HepG2 (cell line): ENCODE measurements around the gene PADI6. TPM values are rescaled to one million over a fixed set of nuclear protein-coding genes. Genes with fewer than 3 reads are reported as not detected.

Experiments
- BRCA1 ChIP-seq: sonication (generic); formaldehyde crosslinking; IDR thresholded peaks from 2 replicates; pipeline ENCODE4 v1.4.0; 2020; ENCODE audit warnings: missing genetic modification reagents
- KDM2A ChIP-seq: sonication (generic); formaldehyde crosslinking; IDR thresholded peaks from 2 replicates; pipeline ENCODE4 v1.4.0; 2020; ENCODE audit warnings: low read depth, missing genetic modification reagents, borderline replicate concordance
- KMT2B ChIP-seq: IDR thresholded peaks from 2 replicates; pipeline ENCODE4 v1.6.1; 2016; ENCODE audit warnings: missing genetic modification reagents, missing compliant biosample characterization
- POGZ ChIP-seq: sonication (generic); formaldehyde crosslinking; IDR thresholded peaks from 2 replicates; pipeline ENCODE4 v1.4.0; 2020; ENCODE audit warnings: mild to moderate bottlenecking, missing genetic modification reagents
- POLR2AphosphoS5 ChIP-seq: IDR thresholded peaks from 2 replicates; pipeline ENCODE4 v1.6.1; 2012; ENCODE audit warnings: low read depth, low read length
- RBM22 ChIP-seq: fragments of 200-400 bp; formaldehyde crosslinking; optimal IDR thresholded peaks from 2 replicates; pipeline ENCODE3; 2017; ENCODE audit warnings: mild to moderate bottlenecking, low read length, moderate library complexity
- RFXAP ChIP-seq: sonication (generic); formaldehyde crosslinking; IDR thresholded peaks from 2 replicates; pipeline ENCODE4 v1.4.0; 2020; ENCODE audit warnings: missing genetic modification reagents, borderline replicate concordance
- RXRB ChIP-seq: IDR thresholded peaks from 2 replicates; pipeline ENCODE4 v1.6.1; 2016; ENCODE audit warnings: borderline replicate concordance, missing genetic modification reagents, missing compliant biosample characterization
- ZIK1 ChIP-seq: sonication (generic); formaldehyde crosslinking; IDR thresholded peaks from 2 replicates; pipeline ENCODE4 v1.5.0; 2020; ENCODE audit warnings: mild to moderate bottlenecking, low read depth, missing genetic modification reagents, borderline replicate concordance
- polyA plus RNA-seq, 8 experiments: library from polyadenylated mRNA; depleted of rRNA in 3 of 8; stranded (reverse) in 7 of 8; unstranded in 1 of 8; fragments of >200 nt; fragmentation: Illumina TruSeq in 4 of 8; extraction: Trizol in 4 of 8; gene quantifications; 2 replicates each; pipeline versions ENCODE4 v1.2.1 to v1.2.3, GENCODE V29; 2011 to 2016; ENCODE audit warnings: low read depth in 4 of 8, missing spikeins in 1 of 8, mixed read lengths in 1 of 8; ENCODE audit not compliant: insufficient read depth in 1 of 8
- total RNA-seq, 5 experiments: library from RNA; depleted of rRNA; stranded (reverse); fragments of >200 nt; fragmentation: Illumina TruSeq; extraction: Trizol; gene quantifications; 2 replicates each; pipeline ENCODE4 v1.2.3, GENCODE V29; 2016; ENCODE audit warnings: low read depth in 1 of 5
- TF ChIP-seq, protein P1 (sequence below): sonication (generic); formaldehyde crosslinking; IDR thresholded peaks from 2 replicates; pipeline ENCODE4 v1.5.1; 2020; ENCODE audit warnings: missing genetic modification reagents, mild to moderate bottlenecking, borderline replicate concordance
- TF ChIP-seq, protein P2 (sequence below): sonication (generic); formaldehyde crosslinking; IDR thresholded peaks from 2 replicates; pipeline ENCODE4 v1.8.0; 2022; ENCODE audit warnings: missing genetic modification reagents, mild to moderate bottlenecking, inconsistent platforms, borderline replicate concordance
- TF ChIP-seq, protein P3 (sequence below): IDR thresholded peaks from 2 replicates; pipeline ENCODE4 v1.6.1; 2012; ENCODE audit warnings: low read depth, low read length, improper control_type of control experiment
- TF ChIP-seq, protein P4 (sequence below): sonication (generic); formaldehyde crosslinking; IDR thresholded peaks from 2 replicates; pipeline ENCODE4 v1.4.0; 2020; ENCODE audit warnings: missing genetic modification reagents
- TF ChIP-seq, protein P5 (sequence below): sonication (generic); formaldehyde crosslinking; IDR thresholded peaks from 2 replicates; pipeline ENCODE4 v1.5.1; 2020; ENCODE audit warnings: mild to moderate bottlenecking, missing genetic modification reagents, moderate library complexity
- TF ChIP-seq, protein P6 (sequence below): sonication (generic); formaldehyde crosslinking; IDR thresholded peaks from 2 replicates; pipeline ENCODE4 v1.9.0; 2021; ENCODE audit warnings: missing genetic modification reagents, borderline replicate concordance

PADI6 gene
- total and polyA plus RNA-seq, 2 of the 13 experiments (the other 11 are each of a cell fraction or from before 2014, with no cell fraction given), result not detected

DNA sequence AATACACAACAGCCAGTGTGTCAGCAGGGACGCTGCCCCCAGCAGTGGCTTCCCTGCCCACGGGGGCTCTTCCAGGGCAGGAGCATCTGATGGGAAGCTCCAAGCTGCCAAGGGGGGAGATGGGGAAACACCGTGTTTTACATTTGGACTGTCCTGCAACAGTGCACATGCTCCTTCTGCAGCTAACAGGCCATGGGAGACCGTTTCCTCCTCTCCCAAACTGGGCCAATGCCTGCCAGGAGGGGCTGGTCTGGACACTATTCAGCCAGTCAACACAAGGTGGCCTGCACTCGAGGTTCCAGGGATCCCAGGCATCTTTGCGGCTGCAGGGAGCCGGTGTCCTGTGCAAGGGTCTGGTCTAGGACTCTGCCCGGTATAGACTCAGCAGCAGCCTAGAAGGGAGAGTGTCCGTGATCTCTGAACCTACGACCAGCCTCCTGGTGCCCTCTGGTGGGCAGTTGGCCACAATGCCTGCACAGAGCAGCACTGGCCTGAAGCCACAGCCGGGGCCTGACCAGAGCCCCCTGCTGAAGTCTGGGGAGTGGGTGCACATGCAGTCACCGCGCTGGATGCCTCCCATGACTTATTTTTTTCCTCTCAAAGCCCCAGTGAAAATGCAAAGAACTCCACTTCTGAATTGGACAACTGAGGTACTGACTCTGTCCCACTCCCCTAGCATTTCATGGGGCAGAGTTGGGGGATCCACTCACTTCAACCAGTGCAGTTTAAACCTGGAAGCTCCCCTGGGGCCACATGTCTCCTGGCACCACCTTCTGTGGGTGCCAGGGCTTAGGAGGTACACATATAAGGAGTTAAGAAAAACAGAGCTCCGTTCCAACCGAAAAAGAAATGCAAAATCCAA lies 34.1 kb downstream of the PADI6 start (continued):
- peak; percentile 14; the same call in 1 of the 2 replicates for TF ChIP-seq POLR2AphosphoS5
- TF ChIP-seq, protein P1, sequence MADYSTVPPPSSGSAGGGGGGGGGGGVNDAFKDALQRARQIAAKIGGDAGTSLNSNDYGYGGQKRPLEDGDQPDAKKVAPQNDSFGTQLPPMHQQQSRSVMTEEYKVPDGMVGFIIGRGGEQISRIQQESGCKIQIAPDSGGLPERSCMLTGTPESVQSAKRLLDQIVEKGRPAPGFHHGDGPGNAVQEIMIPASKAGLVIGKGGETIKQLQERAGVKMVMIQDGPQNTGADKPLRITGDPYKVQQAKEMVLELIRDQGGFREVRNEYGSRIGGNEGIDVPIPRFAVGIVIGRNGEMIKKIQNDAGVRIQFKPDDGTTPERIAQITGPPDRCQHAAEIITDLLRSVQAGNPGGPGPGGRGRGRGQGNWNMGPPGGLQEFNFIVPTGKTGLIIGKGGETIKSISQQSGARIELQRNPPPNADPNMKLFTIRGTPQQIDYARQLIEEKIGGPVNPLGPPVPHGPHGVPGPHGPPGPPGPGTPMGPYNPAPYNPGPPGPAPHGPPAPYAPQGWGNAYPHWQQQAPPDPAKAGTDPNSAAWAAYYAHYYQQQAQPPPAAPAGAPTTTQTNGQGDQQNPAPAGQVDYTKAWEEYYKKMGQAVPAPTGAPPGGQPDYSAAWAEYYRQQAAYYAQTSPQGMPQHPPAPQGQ, result no peak
- TF ChIP-seq KDM2A, result peak; percentile 73
- TF ChIP-seq RXRB (CRISPR knock-in tag), result 0 out of 2 replicates have a peak, but pooled peaks have one; percentile 11
- TF ChIP-seq, protein P2, sequence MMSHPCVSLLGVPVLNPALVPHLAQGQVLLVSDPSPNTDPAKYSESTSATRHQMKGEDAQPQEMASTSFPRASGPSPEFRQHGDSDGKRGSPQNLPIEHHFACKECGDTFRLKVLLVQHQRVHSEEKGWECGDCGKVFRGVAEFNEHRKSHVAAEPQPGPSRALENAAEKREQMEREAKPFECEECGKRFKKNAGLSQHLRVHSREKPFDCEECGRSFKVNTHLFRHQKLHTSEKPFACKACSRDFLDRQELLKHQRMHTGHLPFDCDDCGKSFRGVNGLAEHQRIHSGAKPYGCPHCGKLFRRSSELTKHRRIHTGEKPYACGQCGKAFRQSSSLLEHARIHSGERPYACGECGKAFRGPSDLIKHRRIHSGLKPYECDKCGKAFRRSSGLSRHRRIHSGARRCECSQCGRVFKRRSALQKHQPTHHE (CRISPR knock-in tag), result no peak
- TF ChIP-seq, protein P3, sequence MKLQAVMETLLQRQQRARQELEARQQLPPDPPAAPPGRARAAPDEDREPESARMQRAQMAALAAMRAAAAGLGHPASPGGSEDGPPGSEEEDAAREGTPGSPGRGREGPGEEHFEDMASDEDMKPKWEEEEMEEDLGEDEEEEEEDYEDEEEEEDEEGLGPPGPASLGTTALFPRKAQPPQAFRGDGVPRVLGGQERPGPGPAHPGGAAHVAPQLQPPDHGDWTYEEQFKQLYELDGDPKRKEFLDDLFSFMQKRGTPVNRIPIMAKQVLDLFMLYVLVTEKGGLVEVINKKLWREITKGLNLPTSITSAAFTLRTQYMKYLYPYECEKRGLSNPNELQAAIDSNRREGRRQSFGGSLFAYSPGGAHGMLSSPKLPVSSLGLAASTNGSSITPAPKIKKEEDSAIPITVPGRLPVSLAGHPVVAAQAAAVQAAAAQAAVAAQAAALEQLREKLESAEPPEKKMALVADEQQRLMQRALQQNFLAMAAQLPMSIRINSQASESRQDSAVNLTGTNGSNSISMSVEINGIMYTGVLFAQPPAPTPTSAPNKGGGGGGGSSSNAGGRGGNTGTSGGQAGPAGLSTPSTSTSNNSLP, result no peak
- TF ChIP-seq RBM22, result peak; percentile 95
- TF ChIP-seq, protein P4, sequence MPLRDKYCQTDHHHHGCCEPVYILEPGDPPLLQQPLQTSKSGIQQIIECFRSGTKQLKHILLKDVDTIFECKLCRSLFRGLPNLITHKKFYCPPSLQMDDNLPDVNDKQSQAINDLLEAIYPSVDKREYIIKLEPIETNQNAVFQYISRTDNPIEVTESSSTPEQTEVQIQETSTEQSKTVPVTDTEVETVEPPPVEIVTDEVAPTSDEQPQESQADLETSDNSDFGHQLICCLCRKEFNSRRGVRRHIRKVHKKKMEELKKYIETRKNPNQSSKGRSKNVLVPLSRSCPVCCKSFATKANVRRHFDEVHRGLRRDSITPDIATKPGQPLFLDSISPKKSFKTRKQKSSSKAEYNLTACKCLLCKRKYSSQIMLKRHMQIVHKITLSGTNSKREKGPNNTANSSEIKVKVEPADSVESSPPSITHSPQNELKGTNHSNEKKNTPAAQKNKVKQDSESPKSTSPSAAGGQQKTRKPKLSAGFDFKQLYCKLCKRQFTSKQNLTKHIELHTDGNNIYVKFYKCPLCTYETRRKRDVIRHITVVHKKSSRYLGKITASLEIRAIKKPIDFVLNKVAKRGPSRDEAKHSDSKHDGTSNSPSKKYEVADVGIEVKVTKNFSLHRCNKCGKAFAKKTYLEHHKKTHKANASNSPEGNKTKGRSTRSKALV (CRISPR knock-in tag), result no peak
- TF ChIP-seq KMT2B, result no peak
- TF ChIP-seq, protein P5, sequence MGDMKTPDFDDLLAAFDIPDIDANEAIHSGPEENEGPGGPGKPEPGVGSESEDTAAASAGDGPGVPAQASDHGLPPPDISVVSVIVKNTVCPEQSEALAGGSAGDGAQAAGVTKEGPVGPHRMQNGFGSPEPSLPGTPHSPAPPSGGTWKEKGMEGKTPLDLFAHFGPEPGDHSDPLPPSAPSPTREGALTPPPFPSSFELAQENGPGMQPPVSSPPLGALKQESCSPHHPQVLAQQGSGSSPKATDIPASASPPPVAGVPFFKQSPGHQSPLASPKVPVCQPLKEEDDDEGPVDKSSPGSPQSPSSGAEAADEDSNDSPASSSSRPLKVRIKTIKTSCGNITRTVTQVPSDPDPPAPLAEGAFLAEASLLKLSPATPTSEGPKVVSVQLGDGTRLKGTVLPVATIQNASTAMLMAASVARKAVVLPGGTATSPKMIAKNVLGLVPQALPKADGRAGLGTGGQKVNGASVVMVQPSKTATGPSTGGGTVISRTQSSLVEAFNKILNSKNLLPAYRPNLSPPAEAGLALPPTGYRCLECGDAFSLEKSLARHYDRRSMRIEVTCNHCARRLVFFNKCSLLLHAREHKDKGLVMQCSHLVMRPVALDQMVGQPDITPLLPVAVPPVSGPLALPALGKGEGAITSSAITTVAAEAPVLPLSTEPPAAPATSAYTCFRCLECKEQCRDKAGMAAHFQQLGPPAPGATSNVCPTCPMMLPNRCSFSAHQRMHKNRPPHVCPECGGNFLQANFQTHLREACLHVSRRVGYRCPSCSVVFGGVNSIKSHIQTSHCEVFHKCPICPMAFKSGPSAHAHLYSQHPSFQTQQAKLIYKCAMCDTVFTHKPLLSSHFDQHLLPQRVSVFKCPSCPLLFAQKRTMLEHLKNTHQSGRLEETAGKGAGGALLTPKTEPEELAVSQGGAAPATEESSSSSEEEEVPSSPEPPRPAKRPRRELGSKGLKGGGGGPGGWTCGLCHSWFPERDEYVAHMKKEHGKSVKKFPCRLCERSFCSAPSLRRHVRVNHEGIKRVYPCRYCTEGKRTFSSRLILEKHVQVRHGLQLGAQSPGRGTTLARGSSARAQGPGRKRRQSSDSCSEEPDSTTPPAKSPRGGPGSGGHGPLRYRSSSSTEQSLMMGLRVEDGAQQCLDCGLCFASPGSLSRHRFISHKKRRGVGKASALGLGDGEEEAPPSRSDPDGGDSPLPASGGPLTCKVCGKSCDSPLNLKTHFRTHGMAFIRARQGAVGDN, result peak; percentile 72
- no peak; the same call in 1 of the 2 replicates for TF ChIP-seq BRCA1 (CRISPR knock-in tag)
- TF ChIP-seq, protein P6, sequence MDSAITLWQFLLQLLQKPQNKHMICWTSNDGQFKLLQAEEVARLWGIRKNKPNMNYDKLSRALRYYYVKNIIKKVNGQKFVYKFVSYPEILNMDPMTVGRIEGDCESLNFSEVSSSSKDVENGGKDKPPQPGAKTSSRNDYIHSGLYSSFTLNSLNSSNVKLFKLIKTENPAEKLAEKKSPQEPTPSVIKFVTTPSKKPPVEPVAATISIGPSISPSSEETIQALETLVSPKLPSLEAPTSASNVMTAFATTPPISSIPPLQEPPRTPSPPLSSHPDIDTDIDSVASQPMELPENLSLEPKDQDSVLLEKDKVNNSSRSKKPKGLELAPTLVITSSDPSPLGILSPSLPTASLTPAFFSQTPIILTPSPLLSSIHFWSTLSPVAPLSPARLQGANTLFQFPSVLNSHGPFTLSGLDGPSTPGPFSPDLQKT (CRISPR knock-in tag), result no peak
- no peak for TF ChIP-seq POGZ (CRISPR knock-in tag)
- no peak for TF ChIP-seq ZIK1 (CRISPR knock-in tag)
- peak; percentile 69; the same call in 1 of the 2 replicates for TF ChIP-seq RFXAP (CRISPR knock-in tag)
